22Rv1 (cell line): Measurements from ENCODE around the gene SPATC1L.

ENCODE experiments used
- ZFX ChIP-seq: fragments of 450-650 bp; IDR thresholded peaks from 2 replicates; pipeline ENCODE4 v1.6.1; 2017; ENCODE audit warnings: antibody characterized with exemption, borderline replicate concordance
- TF ChIP-seq, protein P1 (sequence below): fragments of 450-650 bp; IDR thresholded peaks from 2 replicates; pipeline ENCODE4 v1.5.1; 2017; ENCODE audit warnings: mild to moderate bottlenecking

DNA sequence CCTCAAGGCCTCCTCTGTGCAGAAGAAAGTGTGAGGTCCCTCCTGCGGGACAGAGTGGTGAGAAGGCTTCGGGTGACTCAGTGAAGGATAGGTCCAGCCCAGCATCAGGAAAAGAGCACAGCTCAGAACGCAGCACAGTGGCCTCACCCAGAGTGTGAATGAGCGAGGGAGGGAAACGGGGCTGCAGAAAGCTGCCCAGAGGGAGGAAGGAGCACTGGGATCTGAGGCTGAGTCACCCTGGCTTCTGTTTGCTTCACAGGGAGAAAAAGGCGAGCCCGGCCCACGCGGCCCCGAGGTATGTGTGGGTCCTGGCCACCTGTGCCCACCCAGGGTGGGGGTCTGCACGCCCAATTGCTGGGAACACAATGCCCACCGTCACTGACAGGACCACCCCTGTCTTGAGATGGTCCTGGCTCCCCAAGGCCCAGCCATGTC, 62.0 kb downstream of the SPATC1L start:
- TF ChIP-seq, protein P1, sequence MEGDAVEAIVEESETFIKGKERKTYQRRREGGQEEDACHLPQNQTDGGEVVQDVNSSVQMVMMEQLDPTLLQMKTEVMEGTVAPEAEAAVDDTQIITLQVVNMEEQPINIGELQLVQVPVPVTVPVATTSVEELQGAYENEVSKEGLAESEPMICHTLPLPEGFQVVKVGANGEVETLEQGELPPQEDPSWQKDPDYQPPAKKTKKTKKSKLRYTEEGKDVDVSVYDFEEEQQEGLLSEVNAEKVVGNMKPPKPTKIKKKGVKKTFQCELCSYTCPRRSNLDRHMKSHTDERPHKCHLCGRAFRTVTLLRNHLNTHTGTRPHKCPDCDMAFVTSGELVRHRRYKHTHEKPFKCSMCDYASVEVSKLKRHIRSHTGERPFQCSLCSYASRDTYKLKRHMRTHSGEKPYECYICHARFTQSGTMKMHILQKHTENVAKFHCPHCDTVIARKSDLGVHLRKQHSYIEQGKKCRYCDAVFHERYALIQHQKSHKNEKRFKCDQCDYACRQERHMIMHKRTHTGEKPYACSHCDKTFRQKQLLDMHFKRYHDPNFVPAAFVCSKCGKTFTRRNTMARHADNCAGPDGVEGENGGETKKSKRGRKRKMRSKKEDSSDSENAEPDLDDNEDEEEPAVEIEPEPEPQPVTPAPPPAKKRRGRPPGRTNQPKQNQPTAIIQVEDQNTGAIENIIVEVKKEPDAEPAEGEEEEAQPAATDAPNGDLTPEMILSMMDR: no peak
- TF ChIP-seq ZFX: no peak
